Measurements from ENCODE around the gene PGLYRP2. TPM values are rescaled to one million over a fixed set of nuclear protein-coding genes. Genes with fewer than 3 reads are reported as not detected.

Gene PGLYRP2
- total RNA-seq, 2 donors from 2014 or later, result 9.2 to 31.9 TPM

- intact Hi-C loops (cut with DNase I), result loop anchor here (5.0 kb wide), 1 partner anchor 54 kb away; the partner anchor contains the start of gene AKAP8
- H3K27ac ChIP-seq, result no peak overlapping the region
- H3K4me3 ChIP-seq, result peak overlapping the region; percentile 78 to 85
- DNase-seq (ENCODE audit: low spot score), result no peak
- TF ChIP-seq POLR2A (IDR thresholded peaks at IDR 0.05) (no peak), CTCF (IDR thresholded peaks at IDR 0.05) (no peak), POLR2AphosphoS5 (IDR thresholded peaks at IDR 0.05) (no peak)
- H3K9me3 ChIP-seq, result no peaks in the 10 kb centered on the region
- no peaks in the 10 kb centered on the region for H3K27me3 ChIP-seq (replicated peaks; ENCODE audit: insufficient read depth)
- peaks cover 0 to 10% of the 10 kb centered on the region in 2 donors for H3K36me3 ChIP-seq
- H3K4me1 ChIP-seq (replicated peaks), result peaks cover 18% of the 10 kb centered on the region
- WGBS, result 10% methylated on average over 7 of the region's 7 CpGs
Measured at GRCh38 chr19:15431396-15432017, 47.8 kb downstream of the PGLYRP2 start.

GRCh38 chr19:15430526-15431120 is 48.7 kb downstream of the PGLYRP2 start:
- peaks cover 18% of the 10 kb centered on the region for H3K4me1 ChIP-seq (replicated peaks)
- DNase-seq (ENCODE audit: low spot score), result no peak
- no peaks in the 10 kb centered on the region for H3K27me3 ChIP-seq (replicated peaks; ENCODE audit: insufficient read depth)
- H3K36me3 ChIP-seq, result peaks cover 0 to 10% of the 10 kb centered on the region in 2 donors
- H3K9me3 ChIP-seq, result no peaks in the 10 kb centered on the region
- TF ChIP-seq CTCF (IDR thresholded peaks at IDR 0.05), result no peak
- TF ChIP-seq POLR2AphosphoS5 (IDR thresholded peaks at IDR 0.05), result no peak
- WGBS, result 73% methylated on average over 9 of the region's 10 CpGs
- H3K27ac ChIP-seq, result no peak overlapping the region
- H3K4me3 ChIP-seq, result no peak overlapping the region
- intact Hi-C loops (cut with DNase I), result loop anchor here (5.0 kb wide), 1 partner anchor 53 kb away; the partner anchor contains the start of gene AKAP8

- no peak overlapping the region for H3K27ac ChIP-seq
- intact Hi-C loops (cut with DNase I), result loop anchor here (5.0 kb wide), 1 partner anchor 53 kb away; the partner anchor contains the start of gene AKAP8
- no peak for DNase-seq (ENCODE audit: low spot score)
- peaks cover 5 to 10% of the 10 kb centered on the region in 2 donors for H3K36me3 ChIP-seq
- WGBS, result 90% methylated on average over 24 of the region's 24 CpGs
- H3K9me3 ChIP-seq, result no peaks in the 10 kb centered on the region
- H3K27me3 ChIP-seq (replicated peaks; ENCODE audit: insufficient read depth), result no peaks in the 10 kb centered on the region
- TF ChIP-seq POLR2A (IDR thresholded peaks at IDR 0.05) (no peak), CTCF (IDR thresholded peaks at IDR 0.05) (no peak), POLR2AphosphoS5 (IDR thresholded peaks at IDR 0.05) (no peak)
- H3K4me1 ChIP-seq (replicated peaks), result peaks cover 18% of the 10 kb centered on the region
- no peak overlapping the region for H3K4me3 ChIP-seq
Measured at GRCh38 chr19:15429825-15430467, 49.4 kb downstream of the PGLYRP2 start.

- intact Hi-C loops (cut with DNase I), result no loop called here
Measured at GRCh38 chr19:15428956-15429824, 50.1 kb downstream of the PGLYRP2 start.

More at GRCh38 chr19:15428956-15429824, 50.1 kb downstream of the PGLYRP2 start:
- Histone ChIP-seq H3K4me1 (replicated peaks) (peaks cover 18% of the 10 kb centered on the region), H3K9me3 (no peaks in the 10 kb centered on the region), H3K4me3 (no peak overlapping the region), H3K27me3 (replicated peaks; ENCODE audit: insufficient read depth) (no peaks in the 10 kb centered on the region), H3K27ac (no peak overlapping the region), H3K36me3 (peaks cover 6 to 18% of the 10 kb centered on the region in 2 donors)
- WGBS, result 91% methylated on average over 22 of the region's 22 CpGs
- no peak for DNase-seq (ENCODE audit: low spot score)
- no peak for TF ChIP-seq POLR2A (IDR thresholded peaks at IDR 0.05)
- TF ChIP-seq CTCF (IDR thresholded peaks at IDR 0.05), result no peak
- TF ChIP-seq POLR2AphosphoS5 (IDR thresholded peaks at IDR 0.05), result no peak

Measured in prostate gland (tissue), 2 donors.